GM12878 (cell line): ENCODE data around the gene AP3D1. TPM values are rescaled to one million over a fixed set of nuclear protein-coding genes. Genes with fewer than 3 reads are reported as not detected.

ENCODE experiments used
- BACH1 ChIP-seq: fragments of 450-650 bp; IDR thresholded peaks from 2 replicates; pipeline ENCODE4 v1.6.1; 2017; ENCODE audit warnings: mild to moderate bottlenecking, borderline replicate concordance
- CBX3 ChIP-seq: fragments of 200-600 bp; sonication (generic); IDR thresholded peaks from 2 replicates; pipeline ENCODE4 v1.6.1; 2016; ENCODE audit warnings: low read depth, borderline replicate concordance
- CREM ChIP-seq: IDR thresholded peaks from 2 replicates; pipeline ENCODE4 v1.6.1; 2014; ENCODE audit warnings: antibody characterized with exemption, low read depth
- E2F8 ChIP-seq: fragments of 450-650 bp; IDR thresholded peaks from 2 replicates; pipeline ENCODE4 v1.6.1; 2018; ENCODE audit warnings: mild to moderate bottlenecking, low read depth, moderate library complexity; ENCODE audit not compliant: partially characterized antibody
- EED ChIP-seq: sonication (generic); IDR thresholded peaks from 2 replicates; pipeline ENCODE4 v1.6.1; 2016; ENCODE audit warnings: antibody characterized with exemption, low read depth
- ELK1 ChIP-seq: IDR thresholded peaks from 2 replicates; pipeline ENCODE4 v1.6.1; 2012; ENCODE audit warnings: low read depth, low read length, improper control_type of control experiment
- ETV6 ChIP-seq, 2 experiments: fragments of 450-650 bp in 1 of 2; IDR thresholded peaks in 1 of 2; conservative IDR thresholded peaks in 1 of 2; 2 replicates each; pipeline ENCODE4 v1.6.1; 2014; ENCODE audit warnings: antibody characterized with exemption in 1 of 2, borderline replicate concordance in 1 of 2, low read depth in 1 of 2, mild to moderate bottlenecking in 1 of 2, moderate library complexity in 1 of 2
- IRF4 ChIP-seq: IDR thresholded peaks from 2 replicates; pipeline ENCODE4 v1.6.1; 2011; ENCODE audit warnings: low read depth, low read length
- KAT2A ChIP-seq: conservative IDR thresholded peaks from 2 replicates; pipeline ENCODE4 v1.6.1; 2011; ENCODE audit warnings: low read depth, low read length; ENCODE audit not compliant: control insufficient read depth
- NFYA ChIP-seq: IDR thresholded peaks from 2 replicates; pipeline ENCODE4 v1.6.1; 2011; ENCODE audit warnings: low read depth, mild to moderate bottlenecking, low read length, improper control_type of control experiment, borderline replicate concordance
- PBX3 ChIP-seq: IDR thresholded peaks from 2 replicates; pipeline ENCODE4 v1.6.1; 2011; ENCODE audit warnings: mild to moderate bottlenecking, low read depth, low read length, moderate library complexity; ENCODE audit not compliant: insufficient replicate concordance
- POLR2AphosphoS5 ChIP-seq: IDR thresholded peaks from 2 replicates; pipeline ENCODE4 v1.6.1; 2011; ENCODE audit warnings: mild to moderate bottlenecking, low read length, inconsistent platforms
- RAD21 ChIP-seq: IDR thresholded peaks from 2 replicates; pipeline ENCODE4 v1.6.1; 2011; ENCODE audit warnings: mild to moderate bottlenecking, low read depth, low read length, moderate library complexity; ENCODE audit not compliant: insufficient read depth
- RCOR1 ChIP-seq: conservative IDR thresholded peaks from 2 replicates; pipeline ENCODE4 v1.6.1; 2012; ENCODE audit warnings: low read depth, low read length, improper control_type of control experiment
- REST ChIP-seq: IDR thresholded peaks from 2 replicates; pipeline ENCODE4 v1.6.1; 2012; ENCODE audit warnings: mild to moderate bottlenecking, low read depth, low read length
- SMC3 ChIP-seq: IDR thresholded peaks from 2 replicates; pipeline ENCODE4 v1.6.1; 2011; ENCODE audit warnings: low read length, improper control_type of control experiment, borderline replicate concordance
- SP1 ChIP-seq: IDR thresholded peaks from one replicate; pipeline ENCODE4 v1.6.1; 2011; ENCODE audit warnings: low read depth, low read length
- SREBF1 ChIP-seq: IDR thresholded peaks from 2 replicates; pipeline ENCODE4 v1.6.1; 2012; ENCODE audit warnings: mild to moderate bottlenecking, low read length
- ZBED1 ChIP-seq: IDR thresholded peaks from 2 replicates; pipeline ENCODE4 v1.6.1; 2016; ENCODE audit warnings: borderline replicate concordance
- polyA plus RNA-seq, 11 experiments: library from polyadenylated mRNA; depleted of rRNA in 4 of 11; unstranded in 6 of 11; stranded (reverse) in 5 of 11; fragments of >200 nt; fragmentation: Nextera tagmentation in 4 of 11; fragmentation: Illumina TruSeq in 1 of 11; extraction: Ambion mirVana in 4 of 11; extraction: Trizol in 1 of 11; gene quantifications; 1 replicate in 1 of 11; 2 replicates in 10 of 11; pipeline versions ENCODE4 v1.2.1 to v1.2.3, GENCODE V29; 2011 to 2016; ENCODE audit warnings: inconsistent platforms in 2 of 11, missing spikeins in 2 of 11, low read depth in 1 of 11
- total RNA-seq, 4 experiments: library from RNA; depleted of rRNA in 3 of 4; stranded (reverse); fragments of >200 nt in 3 of 4; fragmentation: Illumina TruSeq in 1 of 4; extraction: Trizol in 1 of 4; gene quantifications; 2 replicates each; pipeline versions ENCODE4 v1.2.1 to v1.2.3, GENCODE V29; 2013 to 2021

Gene AP3D1
- total and polyA plus RNA-seq, 10 of the 15 experiments (the other 5 are each of a cell fraction or from before 2014, with no cell fraction given), result 1.5 to 108 (median 59.1) TPM

GRCh38 chr19:2168619-2169424 is 17.5 kb upstream of the AP3D1 start (continued):
- TF ChIP-seq RAD21, result no peak
- peak; percentile 95 for TF ChIP-seq POLR2AphosphoS5
- TF ChIP-seq NFYA, result no peak
- no peak for TF ChIP-seq E2F8
- TF ChIP-seq IRF4, result no peak
- TF ChIP-seq CREM, result peak; percentile 82
- no peak for TF ChIP-seq SMC3
- peak; percentile 85; the same call in 1 of the 2 replicates for TF ChIP-seq ZBED1
- TF ChIP-seq BACH1, result peak; percentile 84
- peak in 1 of 2 experiments; percentile 70; a peak in 1 of 4 replicates for TF ChIP-seq ETV6 (conservative IDR thresholded peaks at IDR 0.05 in 1 of 2, IDR thresholded peaks at IDR 0.05 in 1 of 2; ENCODE audit: borderline replicate concordance in 1 of 2, low read depth in 1 of 2)
- TF ChIP-seq PBX3, result peak; percentile 33
- no peak; the same call in 1 of the 2 replicates for TF ChIP-seq REST
- TF ChIP-seq RCOR1, result peak; percentile 90
- TF ChIP-seq SP1, result peak; percentile 33
- no peak; the same call in 1 of the 2 replicates for TF ChIP-seq EED
- TF ChIP-seq CBX3, result no peak
- peak; percentile 55; the same call in 1 of the 2 replicates for TF ChIP-seq ELK1
- no peak for TF ChIP-seq KAT2A
- TF ChIP-seq SREBF1, result no peak
